BJ (cell line): ENCODE results near the gene KLHL14. TPM values are rescaled to one million over a fixed set of nuclear protein-coding genes. Genes with fewer than 3 reads are reported as not detected.
"Not testable (repeated sequence)": the region's sequence is repeated elsewhere in the genome, so short reads cannot be mapped to it uniquely, and the experiment has no call there.

Experiments used
- CTCF ChIA-PET: fragments of 350-600 bp; formaldehyde crosslinking; extraction: SDS; loops from one replicate; lab custom pipeline; 2021; ENCODE audit warnings: antibody characterized with exemption, inconsistent platforms; lab: Yijun Ruan, JAX
- POLR2A ChIA-PET: fragments of 300-600 bp; sonication (Branson Sonifier 250); formaldehyde crosslinking; extraction: SDS; loops from one replicate; lab custom pipeline; 2021; ENCODE audit warnings: antibody characterized with exemption; lab: Charles Lee
- DNase-seq: peaks from one replicate; pipeline ENCODE4 v3.0.0-alpha.2; 2011; ENCODE audit warnings: low read depth
- H3K27me3 ChIP-seq: 2 replicates; pipeline ENCODE4 v1.6.0; 2011; ENCODE audit warnings: low read length; ENCODE audit not compliant: control insufficient read depth, insufficient read depth
- H3K36me3 ChIP-seq: 2 replicates; pipeline ENCODE4 v1.5.1; 2011; ENCODE audit warnings: low read length; ENCODE audit not compliant: control insufficient read depth, insufficient read depth
- H3K4me3 ChIP-seq: 2 replicates; pipeline ENCODE4 v1.5.1; 2011; ENCODE audit warnings: low read depth, mild to moderate bottlenecking, control low read depth, low read length
- polyA plus RNA-seq: library from polyadenylated mRNA; depleted of rRNA; stranded (reverse); fragments of >200 nt; gene quantifications from 2 replicates; pipeline ENCODE4 v1.2.3, GENCODE V29; 2011
- TF ChIP-seq, protein P1 (sequence below): IDR thresholded peaks from 2 replicates; pipeline ENCODE4 v1.5.1; 2011; ENCODE audit warnings: low read depth, mild to moderate bottlenecking, control low read depth, inconsistent platforms, low read length, moderate library complexity; ENCODE audit not compliant: insufficient read depth

Gene KLHL14
- polyA plus RNA-seq, 1 experiment: not detected

DNA sequence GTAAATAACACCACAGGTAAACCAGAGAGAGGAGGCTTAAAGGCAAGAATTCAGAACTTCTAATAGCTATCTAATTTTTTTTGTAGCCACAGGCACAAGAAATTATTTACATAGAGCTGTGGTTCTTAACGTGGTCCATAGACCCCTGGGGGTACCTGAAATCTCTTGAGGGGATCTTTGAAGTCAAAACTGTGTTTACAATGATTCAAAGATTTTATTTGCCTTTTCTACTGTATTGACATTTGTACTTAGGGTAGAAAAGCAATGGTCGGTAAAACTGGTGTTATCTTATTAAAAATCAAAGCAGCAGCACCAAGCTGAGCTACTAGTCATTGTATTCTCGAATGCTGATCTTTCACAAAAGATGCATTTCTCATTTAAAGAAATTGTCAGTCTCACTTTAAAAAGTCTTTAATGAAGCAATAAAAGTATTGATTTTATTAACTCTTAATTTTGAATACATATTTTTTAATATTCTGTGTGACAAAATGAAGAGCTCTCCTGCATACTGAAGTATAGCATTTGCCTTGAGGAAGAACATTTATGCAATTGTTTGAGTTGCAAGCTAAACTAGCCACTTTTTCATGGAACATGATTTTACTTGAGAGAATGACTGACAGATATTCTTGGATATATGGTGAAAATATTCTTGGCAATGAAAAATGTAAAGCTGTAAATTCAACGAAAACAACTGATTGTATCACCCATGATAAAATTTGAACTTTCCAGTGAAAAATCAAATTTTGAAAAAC is 25.6 kb upstream of the KLHL14 start:
- H3K27me3 ChIP-seq: no peaks in the 10 kb centered on the region
- DNase-seq: no peak
- TF ChIP-seq, protein P1, sequence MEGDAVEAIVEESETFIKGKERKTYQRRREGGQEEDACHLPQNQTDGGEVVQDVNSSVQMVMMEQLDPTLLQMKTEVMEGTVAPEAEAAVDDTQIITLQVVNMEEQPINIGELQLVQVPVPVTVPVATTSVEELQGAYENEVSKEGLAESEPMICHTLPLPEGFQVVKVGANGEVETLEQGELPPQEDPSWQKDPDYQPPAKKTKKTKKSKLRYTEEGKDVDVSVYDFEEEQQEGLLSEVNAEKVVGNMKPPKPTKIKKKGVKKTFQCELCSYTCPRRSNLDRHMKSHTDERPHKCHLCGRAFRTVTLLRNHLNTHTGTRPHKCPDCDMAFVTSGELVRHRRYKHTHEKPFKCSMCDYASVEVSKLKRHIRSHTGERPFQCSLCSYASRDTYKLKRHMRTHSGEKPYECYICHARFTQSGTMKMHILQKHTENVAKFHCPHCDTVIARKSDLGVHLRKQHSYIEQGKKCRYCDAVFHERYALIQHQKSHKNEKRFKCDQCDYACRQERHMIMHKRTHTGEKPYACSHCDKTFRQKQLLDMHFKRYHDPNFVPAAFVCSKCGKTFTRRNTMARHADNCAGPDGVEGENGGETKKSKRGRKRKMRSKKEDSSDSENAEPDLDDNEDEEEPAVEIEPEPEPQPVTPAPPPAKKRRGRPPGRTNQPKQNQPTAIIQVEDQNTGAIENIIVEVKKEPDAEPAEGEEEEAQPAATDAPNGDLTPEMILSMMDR: no peak
- ChIA-PET CTCF (interaction anchor here (0.6 kb wide), 1 partner anchor 157 kb away, joined by 3 read pairs; no protein-coding TSS in a partner anchor), POLR2A (no interaction called here)
- no peaks in the 10 kb centered on the region for H3K36me3 ChIP-seq
- no peak overlapping the region for H3K4me3 ChIP-seq

DNA sequence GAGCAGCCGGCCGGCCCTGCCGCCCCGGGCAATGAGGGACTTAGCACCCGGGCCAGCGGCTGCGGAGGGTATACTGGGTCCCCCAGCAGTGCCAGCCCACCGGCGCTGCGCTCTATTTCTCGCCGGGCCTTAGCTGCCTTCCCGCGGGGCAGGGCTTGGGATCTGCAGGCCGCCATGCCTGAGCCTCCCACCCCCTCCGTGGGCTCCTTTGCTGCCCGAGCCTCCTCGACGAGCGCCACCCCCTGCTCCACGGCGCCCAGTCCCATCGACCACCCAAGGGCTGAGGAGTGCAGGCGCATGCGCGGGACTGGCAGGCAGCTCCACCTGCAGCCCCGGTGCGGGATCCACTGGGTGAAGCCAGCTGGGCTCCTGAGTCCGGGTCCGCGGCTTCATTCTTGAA is 21.8 kb upstream of the KLHL14 start:
- H3K4me3 ChIP-seq, DNase-seq, CTCF ChIA-PET, H3K27me3 ChIP-seq, POLR2A ChIA-PET, H3K36me3 ChIP-seq: not testable (repeated sequence)

DNA sequence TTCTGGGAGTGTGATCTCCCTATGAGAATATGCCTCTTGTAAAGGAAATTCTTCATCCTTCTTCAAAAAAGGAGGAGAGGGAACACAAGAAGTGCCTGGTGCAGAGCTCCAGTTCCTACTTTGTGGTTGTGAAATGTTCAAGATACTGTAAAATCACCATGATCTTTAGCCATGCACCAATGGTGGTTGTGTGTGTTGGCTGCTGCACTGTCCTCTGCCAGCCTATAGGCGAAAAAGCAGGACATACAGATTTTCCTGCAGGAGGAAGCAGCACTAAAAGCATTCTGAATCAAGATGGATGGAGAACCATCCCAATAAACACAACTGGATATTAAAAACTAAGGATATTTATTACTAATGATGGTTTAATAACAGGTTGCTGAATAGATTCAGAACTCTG is 6.2 kb upstream of the KLHL14 start:
- ChIA-PET CTCF (no interaction called here), POLR2A (no interaction called here)
- no peak for DNase-seq
- Histone ChIP-seq H3K4me3 (no peak overlapping the region), H3K27me3 (no peaks in the 10 kb centered on the region), H3K36me3 (no peaks in the 10 kb centered on the region)
- TF ChIP-seq, protein P1: no peak

DNA sequence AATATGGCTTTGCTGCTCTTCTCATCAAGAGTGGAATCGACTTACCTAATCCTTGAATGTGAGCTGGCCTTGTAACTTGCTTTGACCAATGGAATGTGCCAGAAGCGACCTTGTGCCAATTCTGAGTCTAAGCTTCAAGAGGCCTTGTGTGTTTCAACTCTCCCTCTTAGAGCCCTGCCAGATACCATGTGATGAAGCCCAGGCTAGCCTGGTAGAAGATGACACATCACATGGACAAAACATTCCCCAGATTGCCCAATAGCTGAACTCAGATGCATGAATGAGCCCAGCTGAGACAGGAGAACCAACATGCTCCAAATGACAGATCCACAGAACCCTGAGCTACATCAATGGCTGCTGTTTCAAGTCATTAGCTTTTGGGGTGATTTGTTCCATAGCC is 4.2 kb upstream of the KLHL14 start:
- no peak for DNase-seq
- Histone ChIP-seq H3K27me3 (no peaks in the 10 kb centered on the region), H3K36me3 (no peaks in the 10 kb centered on the region), H3K4me3 (no peak overlapping the region)
- TF ChIP-seq, protein P1: no peak
- ChIA-PET POLR2A (no interaction called here), CTCF (no interaction called here)

DNA sequence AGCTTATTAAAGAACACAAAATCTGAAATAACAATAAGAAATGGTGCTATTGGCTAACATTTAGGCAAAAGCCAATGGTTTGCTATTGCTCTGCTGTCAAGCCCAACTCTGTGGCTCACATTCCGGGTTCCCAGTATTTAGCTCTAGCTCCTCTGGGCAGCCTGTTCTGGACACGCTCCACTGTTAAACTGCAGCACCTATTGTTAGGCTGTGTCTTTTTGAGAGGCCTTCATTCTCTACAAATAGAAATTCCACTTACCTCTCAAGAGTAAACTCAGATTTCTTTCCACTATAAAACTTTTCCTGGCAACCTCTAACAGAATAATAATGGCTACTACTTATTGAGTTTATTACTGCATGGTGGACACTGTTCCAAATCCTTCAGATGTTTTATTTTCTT is 3.7 kb upstream of the KLHL14 start:
- CTCF ChIA-PET: no interaction called here
- POLR2A ChIA-PET: no interaction called here
- Histone ChIP-seq H3K36me3 (no peaks in the 10 kb centered on the region), H3K27me3 (no peaks in the 10 kb centered on the region), H3K4me3 (no peak overlapping the region)
- TF ChIP-seq, protein P1: no peak
- no peak for DNase-seq

DNA sequence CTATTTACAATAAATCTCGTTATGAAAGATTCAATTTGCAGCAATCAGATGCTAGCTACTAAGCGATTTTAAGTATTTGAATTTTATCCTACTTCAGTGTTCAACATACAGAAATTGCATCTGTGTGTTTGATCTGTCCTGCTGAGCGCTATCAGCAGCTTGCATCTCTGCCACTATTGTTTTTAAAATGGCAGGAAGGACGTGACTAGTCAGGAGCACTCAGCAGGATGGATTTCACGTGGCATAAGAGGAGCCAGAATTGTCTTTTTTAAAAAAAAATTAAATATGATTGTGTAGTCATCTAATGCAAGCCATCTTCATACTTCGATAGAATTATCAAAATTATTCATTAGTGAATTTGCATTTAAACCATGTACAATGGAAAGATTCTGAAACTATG is 2.8 kb upstream of the KLHL14 start:
- Histone ChIP-seq H3K4me3 (no peak overlapping the region), H3K27me3 (0 out of 2 replicates have a peak, but pooled peaks cover 2% of the 10 kb centered on the region), H3K36me3 (no peaks in the 10 kb centered on the region)
- no peak for DNase-seq
- TF ChIP-seq, protein P1: no peak
- ChIA-PET CTCF (no interaction called here), POLR2A (no interaction called here)
